ENCODE data around the gene TASP1.
"Not testable (repeated sequence)": the region's sequence is repeated elsewhere in the genome, so short reads cannot be mapped to it uniquely, and the experiment has no call there.

Gene TASP1

GRCh38 chr20:13616713-13617112 is 22.0 kb downstream of the TASP1 start:
- H3K4me1 ChIP-seq (ENCODE audit: control insufficient read depth, insufficient read depth, low read length, poor library complexity, severe bottlenecking) = peaks cover 17% of the 10 kb centered on the region
- H3K9me3 ChIP-seq (ENCODE audit: control insufficient read depth, low read length); H3K27ac ChIP-seq (ENCODE audit: low read depth, low read length, severe bottlenecking); H3K4me3 ChIP-seq (ENCODE audit: extremely low read depth, insufficient read depth, low read length, poor library complexity, severe bottlenecking); H3K36me3 ChIP-seq (ENCODE audit: control insufficient read depth, insufficient read depth, low read length): not testable (repeated sequence)
- no CpG with 5 or more reads among the region's 2 CpGs for WGBS, 2 experiments (ENCODE audit: insufficient coverage in 2 of 2)

- Histone ChIP-seq H3K27ac (ENCODE audit: low read depth, low read length, severe bottlenecking) (no peak overlapping the region), H3K36me3 (ENCODE audit: control insufficient read depth, insufficient read depth, low read length) (peaks cover 3% of the 10 kb centered on the region), H3K4me3 (ENCODE audit: extremely low read depth, insufficient read depth, low read length, poor library complexity, severe bottlenecking) (no peak overlapping the region), H3K4me1 (ENCODE audit: control insufficient read depth, insufficient read depth, low read length, poor library complexity, severe bottlenecking) (peaks cover 17% of the 10 kb centered on the region), H3K9me3 (ENCODE audit: control insufficient read depth, low read length) (no peaks in the 10 kb centered on the region)
Measured at GRCh38 chr20:13613917-13614316, 24.8 kb downstream of the TASP1 start.

- Histone ChIP-seq H3K4me1 (ENCODE audit: control insufficient read depth, insufficient read depth, low read length, poor library complexity, severe bottlenecking) (peaks cover 17% of the 10 kb centered on the region), H3K27ac (ENCODE audit: low read depth, low read length, severe bottlenecking) (no peak overlapping the region), H3K36me3 (ENCODE audit: control insufficient read depth, insufficient read depth, low read length) (peaks cover 8% of the 10 kb centered on the region), H3K4me3 (ENCODE audit: extremely low read depth, insufficient read depth, low read length, poor library complexity, severe bottlenecking) (no peak overlapping the region), H3K9me3 (ENCODE audit: control insufficient read depth, low read length) (no peaks in the 10 kb centered on the region)
- 63 to 83% methylated on average over 1 to 2 of the region's 2 CpGs for WGBS, 2 experiments (ENCODE audit: insufficient coverage in 2 of 2)
Measured at GRCh38 chr20:13611611-13612125, 27.1 kb downstream of the TASP1 start.

- Histone ChIP-seq H3K4me3 (ENCODE audit: extremely low read depth, insufficient read depth, low read length, poor library complexity, severe bottlenecking) (no peak overlapping the region), H3K9me3 (ENCODE audit: control insufficient read depth, low read length) (no peaks in the 10 kb centered on the region), H3K36me3 (ENCODE audit: control insufficient read depth, insufficient read depth, low read length) (peaks cover 8% of the 10 kb centered on the region), H3K27ac (ENCODE audit: low read depth, low read length, severe bottlenecking) (no peak overlapping the region), H3K4me1 (ENCODE audit: control insufficient read depth, insufficient read depth, low read length, poor library complexity, severe bottlenecking) (peaks cover 14% of the 10 kb centered on the region)
- WGBS, 2 experiments (ENCODE audit: insufficient coverage in 2 of 2) = no CpG with 5 or more reads among the region's 2 CpGs
Measured at GRCh38 chr20:13610184-13610583, 28.5 kb downstream of the TASP1 start.

- Histone ChIP-seq H3K9me3 (ENCODE audit: control insufficient read depth, low read length) (peaks cover 3% of the 10 kb centered on the region), H3K4me1 (ENCODE audit: control insufficient read depth, insufficient read depth, low read length, poor library complexity, severe bottlenecking) (no peaks in the 10 kb centered on the region), H3K27ac (ENCODE audit: low read depth, low read length, severe bottlenecking) (no peak overlapping the region), H3K36me3 (ENCODE audit: control insufficient read depth, insufficient read depth, low read length) (peaks cover 17% of the 10 kb centered on the region), H3K4me3 (ENCODE audit: extremely low read depth, insufficient read depth, low read length, poor library complexity, severe bottlenecking) (no peak overlapping the region)
- no CpG with 5 or more reads among the region's 1 CpG for WGBS, 2 experiments (ENCODE audit: insufficient coverage in 2 of 2)
Measured at GRCh38 chr20:13608066-13608465, 30.7 kb downstream of the TASP1 start.

GRCh38 chr20:13593423-13593822 is 45.3 kb downstream of the TASP1 start:
- H3K9me3 ChIP-seq (ENCODE audit: control insufficient read depth, low read length); H3K36me3 ChIP-seq (ENCODE audit: control insufficient read depth, insufficient read depth, low read length); H3K4me3 ChIP-seq (ENCODE audit: extremely low read depth, insufficient read depth, low read length, poor library complexity, severe bottlenecking); H3K27ac ChIP-seq (ENCODE audit: low read depth, low read length, severe bottlenecking); H3K4me1 ChIP-seq (ENCODE audit: control insufficient read depth, insufficient read depth, low read length, poor library complexity, severe bottlenecking): not testable (repeated sequence)
- WGBS, 2 experiments (ENCODE audit: insufficient coverage in 2 of 2) = 88 to 89% methylated on average over 4 to 11 of the region's 11 CpGs

GRCh38 chr20:13588049-13588448 is 50.7 kb downstream of the TASP1 start:
- Histone ChIP-seq H3K9me3 (ENCODE audit: control insufficient read depth, low read length) (no peaks in the 10 kb centered on the region), H3K27ac (ENCODE audit: low read depth, low read length, severe bottlenecking) (no peak overlapping the region)

GRCh38 chr20:13587370-13587769 is 51.4 kb downstream of the TASP1 start:
- Histone ChIP-seq H3K4me1 (ENCODE audit: control insufficient read depth, insufficient read depth, low read length, poor library complexity, severe bottlenecking) (no peaks in the 10 kb centered on the region), H3K36me3 (ENCODE audit: control insufficient read depth, insufficient read depth, low read length) (peaks cover 3% of the 10 kb centered on the region), H3K9me3 (ENCODE audit: control insufficient read depth, low read length) (no peaks in the 10 kb centered on the region), H3K27ac (ENCODE audit: low read depth, low read length, severe bottlenecking) (no peak overlapping the region), H3K4me3 (ENCODE audit: extremely low read depth, insufficient read depth, low read length, poor library complexity, severe bottlenecking) (no peak overlapping the region)

More at GRCh38 chr20:13588049-13588448, 50.7 kb downstream of the TASP1 start:
- Histone ChIP-seq H3K4me1 (ENCODE audit: control insufficient read depth, insufficient read depth, low read length, poor library complexity, severe bottlenecking) (no peaks in the 10 kb centered on the region), H3K36me3 (ENCODE audit: control insufficient read depth, insufficient read depth, low read length) (peaks cover 3% of the 10 kb centered on the region), H3K4me3 (ENCODE audit: extremely low read depth, insufficient read depth, low read length, poor library complexity, severe bottlenecking) (no peak overlapping the region)
- WGBS, 2 experiments (ENCODE audit: insufficient coverage in 2 of 2) = no CpG with 5 or more reads among the region's 2 CpGs

GRCh38 chr20:13586133-13586532 is 52.6 kb downstream of the TASP1 start:
- no peaks in the 10 kb centered on the region for H3K9me3 ChIP-seq (ENCODE audit: control insufficient read depth, low read length)
- H3K36me3 ChIP-seq (ENCODE audit: control insufficient read depth, insufficient read depth, low read length) = peaks cover 3% of the 10 kb centered on the region
- H3K4me3 ChIP-seq (ENCODE audit: extremely low read depth, insufficient read depth, low read length, poor library complexity, severe bottlenecking) = no peak overlapping the region
- no peaks in the 10 kb centered on the region for H3K4me1 ChIP-seq (ENCODE audit: control insufficient read depth, insufficient read depth, low read length, poor library complexity, severe bottlenecking)
- H3K27ac ChIP-seq (ENCODE audit: low read depth, low read length, severe bottlenecking) = no peak overlapping the region

GRCh38 chr20:13581451-13581850 is 57.3 kb downstream of the TASP1 start:
- WGBS, 2 experiments (ENCODE audit: insufficient coverage in 2 of 2) = 93 to 100% methylated on average over 2 to 3 of the region's 3 CpGs

GRCh38 chr20:13580707-13581106 is 58.0 kb downstream of the TASP1 start:
- no peaks in the 10 kb centered on the region for H3K9me3 ChIP-seq (ENCODE audit: control insufficient read depth, low read length)
- 94 to 100% methylated on average over 2 to 4 of the region's 5 CpGs for WGBS, 2 experiments (ENCODE audit: insufficient coverage in 2 of 2)
- no peaks in the 10 kb centered on the region for H3K4me1 ChIP-seq (ENCODE audit: control insufficient read depth, insufficient read depth, low read length, poor library complexity, severe bottlenecking)
- no peak overlapping the region for H3K4me3 ChIP-seq (ENCODE audit: extremely low read depth, insufficient read depth, low read length, poor library complexity, severe bottlenecking)
- no peak overlapping the region for H3K27ac ChIP-seq (ENCODE audit: low read depth, low read length, severe bottlenecking)
- peaks cover 15% of the 10 kb centered on the region for H3K36me3 ChIP-seq (ENCODE audit: control insufficient read depth, insufficient read depth, low read length)

More at GRCh38 chr20:13581451-13581850, 57.3 kb downstream of the TASP1 start:
- no peaks in the 10 kb centered on the region for H3K4me1 ChIP-seq (ENCODE audit: control insufficient read depth, insufficient read depth, low read length, poor library complexity, severe bottlenecking)
- H3K27ac ChIP-seq (ENCODE audit: low read depth, low read length, severe bottlenecking) = no peak overlapping the region
- H3K9me3 ChIP-seq (ENCODE audit: control insufficient read depth, low read length) = no peaks in the 10 kb centered on the region
- peaks cover 14% of the 10 kb centered on the region for H3K36me3 ChIP-seq (ENCODE audit: control insufficient read depth, insufficient read depth, low read length)
- no peak overlapping the region for H3K4me3 ChIP-seq (ENCODE audit: extremely low read depth, insufficient read depth, low read length, poor library complexity, severe bottlenecking)
